Mesenteric fat pad (tissue), 1 donor: ENCODE results near the gene RRM2. TPM values are rescaled to one million over a fixed set of nuclear protein-coding genes. Genes with fewer than 3 reads are reported as not detected.

Source experiments
- DNase-seq: peaks from one replicate; pipeline ENCODE4 v3.0.0-alpha.2; 2020; ENCODE audit warnings: low spot score
- long read RNA-seq: library from polyadenylated mRNA; unstranded; transcript quantifications from one replicate; pipeline ENCODE4 v2.0.0, GENCODE V29; 2020
- total RNA-seq: library from RNA; stranded (reverse); fragmentation: NEBNext Ultra II Directional; extraction: Animal tissue kit (Norgen Biotek cat#: 25700); gene quantifications from one replicate; pipeline ENCODE4 v1.2.1, GENCODE V29; 2021
- donor health status: DM: yes; HTN: yes; CAD: no.

The RRM2 gene
- total RNA-seq = 0.22 TPM
- long read RNA-seq = 0 reads

- DNase-seq = peak; percentile 96
Observed at GRCh38 chr2:10122500-10123280, at the start of gene RRM2. RRM2 (plus strand) TSS chr2:10122739; CDS start chr2:10122799, 60 bp downstream.

- no peak for DNase-seq
Observed at GRCh38 chr2:10073706-10074105, 48.8 kb upstream of the RRM2 start.

GRCh38 chr2:10075101-10075500 lies 47.4 kb upstream of the RRM2 start:
- no peak for DNase-seq

- no peak for DNase-seq
Observed at GRCh38 chr2:10075571-10076209, 46.8 kb upstream of the RRM2 start.

- no peak for DNase-seq
Observed at GRCh38 chr2:10076511-10076910, 46.0 kb upstream of the RRM2 start.

GRCh38 chr2:10076988-10077527 lies 45.5 kb upstream of the RRM2 start:
- DNase-seq = no peak

- no peak for DNase-seq
Observed at GRCh38 chr2:10078001-10078400, 44.5 kb upstream of the RRM2 start.

- DNase-seq = no peak
Observed at GRCh38 chr2:10078704-10079265, 43.8 kb upstream of the RRM2 start.

- DNase-seq = no peak
Observed at GRCh38 chr2:10079266-10079869, 43.2 kb upstream of the RRM2 start.

- no peak for DNase-seq
Observed at GRCh38 chr2:10079870-10080535, 42.5 kb upstream of the RRM2 start, which contains the start of gene CYS1. CYS1 (minus strand) TSS chr2:10080411; CDS start chr2:10080223, 188 bp downstream.

- no peak for DNase-seq
Observed at GRCh38 chr2:10080536-10081304, 41.8 kb upstream of the RRM2 start.

- no peak for DNase-seq
Observed at GRCh38 chr2:10083046-10083445, 39.5 kb upstream of the RRM2 start.

GRCh38 chr2:10083692-10084211 lies 38.8 kb upstream of the RRM2 start:
- no peak for DNase-seq

- DNase-seq = no peak
Observed at GRCh38 chr2:10084223-10084865, 38.2 kb upstream of the RRM2 start.

GRCh38 chr2:10085043-10085667 lies 37.4 kb upstream of the RRM2 start:
- DNase-seq = no peak

- DNase-seq = no peak
Observed at GRCh38 chr2:10085668-10086059, 36.9 kb upstream of the RRM2 start.

- DNase-seq = no peak
Observed at GRCh38 chr2:10086950-10087349, 35.6 kb upstream of the RRM2 start.

GRCh38 chr2:10087360-10087759 lies 35.2 kb upstream of the RRM2 start:
- no peak for DNase-seq

GRCh38 chr2:10089565-10090190 lies 32.9 kb upstream of the RRM2 start:
- no peak for DNase-seq
